ENCODE measurements around the gene CIBAR2. TPM values are rescaled to one million over a fixed set of nuclear protein-coding genes. Genes with fewer than 3 reads are reported as not detected.

Gene CIBAR2
- total and polyA plus RNA-seq, 10 of the 15 experiments (the other 5 are each of a cell fraction or from before 2014, with no cell fraction given), result 0.05 to 0.16 (median 0.07) TPM; not detected in 7

- BruUV-seq (replicated peaks), result no TSS peak
- ATAC-seq (no peak), FAIRE-seq (no peak), DNase-seq (ENCODE audit: low read depth, low spot score) (no peak)
- Histone ChIP-seq H3K36me3 (ENCODE audit: control insufficient read depth in 2 of 2, insufficient read depth in 2 of 2, low read length in 1 of 2) (no peaks in the 10 kb centered on the region), H3K27me3 (replicated peaks in 1 of 2; ENCODE audit: control insufficient read depth in 2 of 2, insufficient read depth in 2 of 2, low read length in 1 of 2) (no peaks in the 10 kb centered on the region), H3K9me3 (replicated peaks; ENCODE audit: control insufficient read depth, insufficient read depth, low read length) (no peaks in the 10 kb centered on the region), H3K4me3 (no peak overlapping the region), H3K4me1 (ENCODE audit: control insufficient read depth, insufficient read depth, low read length) (peaks cover 34% of the 10 kb centered on the region), H2AFZ (ENCODE audit: control insufficient read depth, low read depth, low read length) (no peak overlapping the region), H3K4me2 (ENCODE audit: control insufficient read depth, insufficient read depth) (no peak overlapping the region), H3K27ac (ENCODE audit: control insufficient read depth, insufficient read depth) (no peak overlapping the region), H3K9ac (ENCODE audit: control insufficient read depth, insufficient read depth, low read length) (no peak overlapping the region), H3K79me2 (ENCODE audit: control insufficient read depth, insufficient read depth, low read length) (no peaks in the 10 kb centered on the region), H4K20me1 (ENCODE audit: control insufficient read depth, insufficient read depth) (no peaks in the 10 kb centered on the region)
- RAD21 ChIA-PET (ENCODE audit: unreplicated experiment), result interaction anchor here (1.2 kb wide), 1 partner anchor 11 kb away, joined by 6 read pairs; no protein-coding TSS in a partner anchor
- POLR2A ChIA-PET, result no interaction called here
- TF ChIP-seq RUNX3 (IDR thresholded peaks at IDR 0.05; ENCODE audit: low read length) (no peak), ZNF24 (IDR thresholded peaks at IDR 0.05) (no peak)
- SMC1A ChIA-PET (ENCODE audit: uncharacterized antibody, unreplicated experiment), result interaction anchor here (0.7 to 2.6 kb wide), 2 partner anchors 11 to 182 kb away, joined by 3 to 10 read pairs; no protein-coding TSS in a partner anchor
- WGBS (ENCODE audit: insufficient coverage, insufficient replicate concordance, low lambda C conversion rate, missing lambda C conversion rate), result 91% methylated on average over 12 of the region's 12 CpGs
- CTCF ChIA-PET, result interaction anchor here (1.1 to 3.1 kb wide), 3 partner anchors 9 to 48 kb away, joined by 3 to 17 read pairs (median 7); partner anchors contain the start of gene CIBAR2
- intact Hi-C loops (cut with micrococcal nuclease; ENCODE audit: unreplicated experiment), result no loop called here
- in situ Hi-C loops (cut with MboI), result no loop called here
Observed at GRCh38 chr16:85104147-85104546, 8.1 kb downstream of the CIBAR2 start.

DNA sequence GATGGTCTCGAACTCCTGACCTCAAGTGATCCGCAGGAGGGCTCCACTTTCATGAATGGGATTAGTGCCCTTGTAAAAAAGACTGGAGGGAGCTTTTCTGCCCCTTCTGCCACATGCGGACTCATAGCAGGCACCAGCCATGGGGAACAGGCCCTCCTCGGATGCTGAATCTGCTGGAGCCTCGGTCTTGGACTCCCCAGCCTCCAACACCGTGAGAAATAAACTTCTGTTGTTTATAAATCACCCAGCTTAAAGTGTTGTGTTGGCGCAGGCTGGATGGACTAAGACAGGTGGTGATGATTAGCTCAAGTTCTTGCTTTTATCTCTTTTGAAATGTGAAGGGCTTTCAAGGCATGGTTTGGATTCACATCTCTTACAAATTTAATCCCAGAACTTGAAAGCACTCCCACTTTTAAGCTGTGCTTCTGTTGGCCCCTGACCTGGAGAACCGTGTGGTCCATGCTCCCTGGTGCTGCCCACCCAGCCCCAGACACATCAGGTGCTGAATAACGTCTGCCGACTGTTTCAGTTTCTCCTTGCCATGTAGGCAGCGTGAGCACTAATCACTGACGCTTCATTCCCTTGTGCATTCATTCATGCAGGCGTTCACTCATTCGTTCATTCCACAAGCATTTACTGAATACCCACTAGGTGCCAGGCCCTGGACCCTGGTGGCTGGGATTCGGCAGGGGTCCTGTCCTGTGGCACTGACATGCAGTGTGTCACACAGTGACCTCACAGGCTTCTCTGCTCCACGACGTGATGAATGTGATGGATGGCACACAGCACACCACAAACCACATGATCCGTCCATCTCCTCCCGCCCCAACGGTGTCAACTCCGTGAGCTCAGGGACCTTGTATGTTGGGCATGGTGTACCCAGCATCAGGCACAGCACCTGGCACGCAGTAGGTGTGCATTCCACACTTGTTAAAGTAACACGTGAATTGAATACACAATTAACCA is 8.9 kb downstream of the CIBAR2 start:
- Histone ChIP-seq H3K79me2 (ENCODE audit: control insufficient read depth, insufficient read depth, low read length) (no peaks in the 10 kb centered on the region), H2AFZ (ENCODE audit: control insufficient read depth, low read depth, low read length) (no peak overlapping the region), H3K27me3 (replicated peaks in 1 of 2; ENCODE audit: control insufficient read depth in 2 of 2, insufficient read depth in 2 of 2, low read length in 1 of 2) (no peaks in the 10 kb centered on the region), H3K36me3 (ENCODE audit: control insufficient read depth in 2 of 2, insufficient read depth in 2 of 2, low read length in 1 of 2) (no peaks in the 10 kb centered on the region), H4K20me1 (ENCODE audit: control insufficient read depth, insufficient read depth) (no peaks in the 10 kb centered on the region), H3K4me3 (no peak overlapping the region), H3K4me2 (ENCODE audit: control insufficient read depth, insufficient read depth) (no peak overlapping the region), H3K4me1 (ENCODE audit: control insufficient read depth, insufficient read depth, low read length) (peaks cover 34% of the 10 kb centered on the region), H3K27ac (ENCODE audit: control insufficient read depth, insufficient read depth) (no peak overlapping the region), H3K9me3 (replicated peaks; ENCODE audit: control insufficient read depth, insufficient read depth, low read length) (no peaks in the 10 kb centered on the region), H3K9ac (ENCODE audit: control insufficient read depth, insufficient read depth, low read length) (no peak overlapping the region)
- CTCF ChIA-PET, result interaction anchor here (0.5 to 3.1 kb wide), 3 partner anchors 11 to 47 kb away, joined by 3 to 17 read pairs (median 3); no protein-coding TSS in a partner anchor
- 42% methylated on average over 23 of the region's 23 CpGs for WGBS (ENCODE audit: insufficient coverage, insufficient replicate concordance, low lambda C conversion rate, missing lambda C conversion rate)
- intact Hi-C loops (cut with micrococcal nuclease; ENCODE audit: unreplicated experiment), result no loop called here
- RAD21 ChIA-PET (ENCODE audit: unreplicated experiment), result no interaction called here
- peak; percentile 64 for ATAC-seq
- BruUV-seq (replicated peaks), result no TSS peak
- peak; percentile 7 for FAIRE-seq
- no peak for DNase-seq (ENCODE audit: low read depth, low spot score)
- SMC1A ChIA-PET (ENCODE audit: uncharacterized antibody, unreplicated experiment), result no interaction called here
- POLR2A ChIA-PET, result no interaction called here
- in situ Hi-C loops (cut with MboI), result no loop called here
- TF ChIP-seq BHLHE40 (IDR thresholded peaks at IDR 0.05; ENCODE audit: borderline replicate concordance in 1 of 2, low read depth in 2 of 2, low read length in 1 of 2), result peak; percentile 49 to 73; a peak in 3 of 4 replicates
- no peak for TF ChIP-seq LARP7 (IDR thresholded peaks at IDR 0.05)
- no peak for TF ChIP-seq SIX5 (IDR thresholded peaks at IDR 0.05; ENCODE audit: low read depth, low read length, severe bottlenecking)
- no peak for TF ChIP-seq ATF2 (IDR thresholded peaks at IDR 0.05; ENCODE audit: low read length)
- no peak for TF ChIP-seq MYB (IDR thresholded peaks at IDR 0.05; ENCODE audit: borderline replicate concordance, low read depth, low read length)
- TF ChIP-seq ZSCAN29 (IDR thresholded peaks at IDR 0.05), result no peak
- TF ChIP-seq CBX5 (IDR thresholded peaks at IDR 0.05; ENCODE audit: low read depth), result no peak
- no peak for TF ChIP-seq NFIC (IDR thresholded peaks at IDR 0.05; ENCODE audit: low read depth, low read length)
- TF ChIP-seq ZNF274 (IDR thresholded peaks at IDR 0.05; ENCODE audit: insufficient read depth, insufficient read length), result no peak
- TF ChIP-seq FOXK2 (IDR thresholded peaks at IDR 0.05), result no peak
